ENCODE measurements around the gene C12orf76. TPM values are rescaled to one million over a fixed set of nuclear protein-coding genes. Genes with fewer than 3 reads are reported as not detected.

The C12orf76 gene
- total RNA-seq, 4 donors from 2014 or later = 7.9 to 16.2 (median 10.6) TPM

GRCh38 chr12:110035534-110036104 is 12.7 kb downstream of the C12orf76 start:
- H3K9me3 ChIP-seq = no peaks in the 10 kb centered on the region
- H3K36me3 ChIP-seq = peaks cover 78% of the 10 kb centered on the region
- no peak overlapping the region for H3K27ac ChIP-seq
- WGBS = 90% methylated on average over 7 of the region's 7 CpGs
- H3K4me3 ChIP-seq = no peak overlapping the region
- no peak for DNase-seq (ENCODE audit: low spot score in 2 of 2)
- H3K27me3 ChIP-seq = no peaks in the 10 kb centered on the region
- no peak for TF ChIP-seq CTCF (IDR thresholded peaks at IDR 0.05)
- TF ChIP-seq POLR2A (IDR thresholded peaks at IDR 0.05) = no peak
- peaks cover 12% of the 10 kb centered on the region for H3K4me1 ChIP-seq

GRCh38 chr12:110033888-110034287 is 14.4 kb downstream of the C12orf76 start:
- 95% methylated on average over 3 of the region's 3 CpGs for WGBS
- no peaks in the 10 kb centered on the region for H3K9me3 ChIP-seq
- no peak for TF ChIP-seq POLR2AphosphoS5 (IDR thresholded peaks at IDR 0.05)
- no peak for TF ChIP-seq EP300 (IDR thresholded peaks at IDR 0.05)
- TF ChIP-seq CTCF (IDR thresholded peaks at IDR 0.05) = no peak
- no peak for TF ChIP-seq POLR2A (IDR thresholded peaks at IDR 0.05)
- H3K4me1 ChIP-seq = peaks cover 2% of the 10 kb centered on the region
- no peak for DNase-seq (ENCODE audit: low spot score in 2 of 2)
- H3K4me3 ChIP-seq = no peak overlapping the region
- H3K27me3 ChIP-seq = no peaks in the 10 kb centered on the region
- peaks cover 89% of the 10 kb centered on the region for H3K36me3 ChIP-seq
- no peak overlapping the region for H3K27ac ChIP-seq

DNA sequence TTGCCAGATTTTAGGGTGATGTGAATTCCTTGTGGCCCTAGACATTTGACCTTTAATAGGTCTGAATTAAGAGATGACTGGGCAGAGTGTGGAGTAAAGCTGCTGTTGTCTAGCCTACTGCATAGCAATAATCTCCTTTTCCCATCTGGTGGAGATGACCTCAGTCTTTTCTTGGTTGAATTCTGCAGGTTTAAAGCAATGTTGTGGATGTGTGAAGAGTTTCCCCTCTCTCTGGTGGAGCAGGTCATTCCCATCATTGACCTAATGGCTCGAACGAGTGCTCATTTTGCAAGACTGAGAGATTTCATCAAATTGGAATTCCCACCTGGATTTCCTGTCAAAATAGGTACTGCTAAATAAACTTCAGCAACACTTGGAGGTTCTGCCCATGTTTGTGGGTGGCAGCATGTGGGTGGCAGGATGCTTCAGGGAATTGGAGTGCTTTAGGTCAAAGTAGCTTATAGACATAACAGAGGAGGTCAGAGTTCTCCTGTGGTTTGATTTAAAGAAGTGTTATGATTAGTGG is 19.0 kb downstream of the C12orf76 start:
- peaks cover 84% of the 10 kb centered on the region for H3K36me3 ChIP-seq
- no peak overlapping the region for H3K4me3 ChIP-seq
- H3K9me3 ChIP-seq = no peaks in the 10 kb centered on the region
- H3K27ac ChIP-seq = no peak overlapping the region
- peaks cover 4% of the 10 kb centered on the region for H3K4me1 ChIP-seq
- no peak for DNase-seq (ENCODE audit: low spot score in 2 of 2)
- no peaks in the 10 kb centered on the region for H3K27me3 ChIP-seq
- TF ChIP-seq EP300 (IDR thresholded peaks at IDR 0.05) (no peak), CTCF (IDR thresholded peaks at IDR 0.05) (no peak), POLR2AphosphoS5 (IDR thresholded peaks at IDR 0.05) (no peak), POLR2A (IDR thresholded peaks at IDR 0.05) (no peak)
- WGBS = 74% methylated on average over 2 of the region's 2 CpGs

- H3K36me3 ChIP-seq = peaks cover 79% of the 10 kb centered on the region
- DNase-seq (ENCODE audit: low spot score in 2 of 2) = no peak
- no peak overlapping the region for H3K4me3 ChIP-seq
- H3K27ac ChIP-seq = no peak overlapping the region
- H3K27me3 ChIP-seq = no peaks in the 10 kb centered on the region
- H3K9me3 ChIP-seq = no peaks in the 10 kb centered on the region
- WGBS = 88% methylated on average over 6 of the region's 6 CpGs
- H3K4me1 ChIP-seq = peaks cover 14% of the 10 kb centered on the region
- TF ChIP-seq EP300 (IDR thresholded peaks at IDR 0.05) (no peak), POLR2A (IDR thresholded peaks at IDR 0.05) (no peak), POLR2AphosphoS5 (IDR thresholded peaks at IDR 0.05) (no peak), CTCF (IDR thresholded peaks at IDR 0.05) (no peak)
These were observed 20.0 kb downstream of the C12orf76 start for GRCh38 chr12:110028323-110028722.

DNA sequence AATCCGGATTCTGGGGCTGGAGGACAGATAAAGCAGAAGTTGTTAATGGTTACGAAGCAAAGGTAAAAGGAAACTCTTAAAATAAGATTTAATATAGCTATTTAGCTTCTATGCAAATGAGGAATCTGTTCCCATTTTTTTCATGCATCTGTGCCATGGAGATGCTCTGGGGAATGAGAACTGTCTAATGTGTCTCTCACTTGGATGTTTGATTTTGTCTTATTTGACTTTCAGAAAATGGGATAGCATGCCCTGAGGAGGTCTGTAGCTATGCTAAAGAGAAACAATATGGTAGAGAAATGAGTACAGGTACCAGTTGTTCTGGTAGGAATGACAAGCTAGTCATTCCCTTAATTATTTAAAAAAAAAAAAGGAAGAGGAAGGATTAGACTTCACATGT is 24.3 kb downstream of the C12orf76 start:
- no peak overlapping the region for H3K27ac ChIP-seq
- TF ChIP-seq POLR2AphosphoS5 (IDR thresholded peaks at IDR 0.05) (no peak), CTCF (IDR thresholded peaks at IDR 0.05) (no peak), POLR2A (IDR thresholded peaks at IDR 0.05) (no peak), EP300 (IDR thresholded peaks at IDR 0.05) (no peak)
- H3K27me3 ChIP-seq = no peaks in the 10 kb centered on the region
- WGBS = 90% methylated on average over 2 of the region's 2 CpGs
- no peak overlapping the region for H3K4me3 ChIP-seq
- H3K4me1 ChIP-seq = peaks cover 19% of the 10 kb centered on the region
- no peak for DNase-seq (ENCODE audit: low spot score in 2 of 2)
- H3K9me3 ChIP-seq = no peaks in the 10 kb centered on the region
- peaks cover 74% of the 10 kb centered on the region for H3K36me3 ChIP-seq

Data from suprapubic skin (tissue), 4 donors.